Neural progenitor cell (in vitro differentiated cells): ENCODE results near the gene DMBX1.

Experiments used
- EZH2phosphoT487 ChIP-seq: fragments of 200-600 bp; sonication (generic); IDR thresholded peaks from 2 replicates; pipeline ENCODE4 v1.6.1; 2017; ENCODE audit warnings: antibody characterized with exemption
- TF ChIP-seq, protein P1 (sequence below): fragments of 200-600 bp; sonication (generic); IDR thresholded peaks from 2 replicates; pipeline ENCODE4 v1.5.1; 2017; ENCODE audit warnings: antibody characterized with exemption, mild to moderate bottlenecking

DNA sequence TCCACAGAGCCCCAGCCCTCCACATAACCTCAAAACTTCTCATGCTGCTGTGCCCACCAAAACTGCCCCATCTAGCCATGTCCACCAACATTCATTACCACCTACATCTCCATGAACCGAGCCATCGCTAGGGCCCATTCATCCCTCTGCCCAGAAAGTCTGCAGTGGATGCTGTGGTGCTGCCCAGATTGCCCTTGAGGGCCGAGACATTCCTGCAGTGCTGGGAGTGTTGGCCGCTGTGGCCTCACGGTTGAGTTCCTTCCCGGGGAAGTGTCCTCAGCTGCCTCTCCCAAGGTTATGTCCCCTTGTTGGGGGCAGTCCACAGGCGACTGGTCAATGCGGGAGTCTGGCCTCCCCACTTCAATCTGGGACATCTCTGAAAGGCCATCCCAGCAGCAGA lies 30.3 kb upstream of the DMBX1 start:
- TF ChIP-seq, protein P1, sequence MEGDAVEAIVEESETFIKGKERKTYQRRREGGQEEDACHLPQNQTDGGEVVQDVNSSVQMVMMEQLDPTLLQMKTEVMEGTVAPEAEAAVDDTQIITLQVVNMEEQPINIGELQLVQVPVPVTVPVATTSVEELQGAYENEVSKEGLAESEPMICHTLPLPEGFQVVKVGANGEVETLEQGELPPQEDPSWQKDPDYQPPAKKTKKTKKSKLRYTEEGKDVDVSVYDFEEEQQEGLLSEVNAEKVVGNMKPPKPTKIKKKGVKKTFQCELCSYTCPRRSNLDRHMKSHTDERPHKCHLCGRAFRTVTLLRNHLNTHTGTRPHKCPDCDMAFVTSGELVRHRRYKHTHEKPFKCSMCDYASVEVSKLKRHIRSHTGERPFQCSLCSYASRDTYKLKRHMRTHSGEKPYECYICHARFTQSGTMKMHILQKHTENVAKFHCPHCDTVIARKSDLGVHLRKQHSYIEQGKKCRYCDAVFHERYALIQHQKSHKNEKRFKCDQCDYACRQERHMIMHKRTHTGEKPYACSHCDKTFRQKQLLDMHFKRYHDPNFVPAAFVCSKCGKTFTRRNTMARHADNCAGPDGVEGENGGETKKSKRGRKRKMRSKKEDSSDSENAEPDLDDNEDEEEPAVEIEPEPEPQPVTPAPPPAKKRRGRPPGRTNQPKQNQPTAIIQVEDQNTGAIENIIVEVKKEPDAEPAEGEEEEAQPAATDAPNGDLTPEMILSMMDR, result no peak
- no peak for TF ChIP-seq EZH2phosphoT487
